DMS 273 (cell line): ENCODE measurements around the gene MAGEB17.

Source experiments
- DNase-seq: peaks from one replicate; lab custom pipeline; 2025; ENCODE audit not compliant: unreplicated experiment; lab: John Stamatoyannopoulos, UW

The MAGEB17 gene

DNA sequence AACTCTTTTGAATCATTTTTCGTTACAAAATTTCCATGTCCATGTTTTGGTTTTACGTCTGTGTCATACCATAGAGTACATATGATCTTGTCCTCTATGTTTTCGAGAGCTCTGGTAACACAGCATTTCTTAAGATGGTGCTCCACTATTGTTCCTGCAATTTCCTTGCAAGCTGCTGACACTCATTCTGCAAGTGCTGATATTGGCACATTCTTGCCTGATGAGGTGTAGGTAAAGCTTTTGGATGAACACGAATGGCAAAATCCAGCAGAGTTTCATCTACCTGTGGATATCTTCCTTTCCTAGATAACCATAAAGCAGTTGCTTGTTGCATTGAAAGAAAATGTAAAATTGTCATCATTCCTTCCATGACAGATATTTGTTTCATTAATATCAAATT is 41.3 kb downstream of the MAGEB17 start:
- no peak for DNase-seq

DNA sequence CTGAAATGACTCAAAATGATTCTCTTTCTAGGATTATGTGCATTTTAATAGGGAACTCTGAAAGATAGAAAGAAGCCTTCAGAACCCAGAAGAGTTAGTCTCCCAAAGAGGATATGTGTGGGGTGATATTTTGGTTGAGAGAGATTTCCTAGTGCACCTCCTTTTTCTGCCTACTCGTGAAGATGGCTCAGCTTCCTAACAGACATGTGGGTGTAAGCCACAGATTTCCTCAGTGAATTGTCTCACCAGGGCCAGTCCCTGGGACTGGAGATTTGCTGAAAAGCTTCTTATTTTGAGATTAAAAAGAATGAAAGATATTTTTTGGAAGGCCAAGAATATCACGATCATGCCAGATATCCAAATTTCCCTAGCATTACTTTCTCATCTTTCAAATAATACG is 42.8 kb downstream of the MAGEB17 start:
- no peak for DNase-seq

- no peak for DNase-seq
Measured at GRCh38 chrX:16212024-16212423, 44.7 kb downstream of the MAGEB17 start.

GRCh38 chrX:16212436-16212835 is 45.2 kb downstream of the MAGEB17 start:
- peak; percentile 22 for DNase-seq

GRCh38 chrX:16213961-16214360 is 46.7 kb downstream of the MAGEB17 start:
- no peak for DNase-seq

- DNase-seq, result no peak
Measured at GRCh38 chrX:16215660-16216059, 48.4 kb downstream of the MAGEB17 start.
